GM23338 (cell line): ENCODE measurements around the gene PEAR1. TPM values are rescaled to one million over a fixed set of nuclear protein-coding genes. Genes with fewer than 3 reads are reported as not detected.
A peak's percentile ranks its signal among the peaks of the same experiment; 100 is the strongest.

ENCODE experiments used
- ATAC-seq: fragments of 200-7000 bp; cut with Tn5 transposase; 3 replicates; pipeline ENCODE4 v1.9.1; 2020
- DNase-seq: peaks from one replicate; pipeline ENCODE4 v3.0.0-alpha.2; 2015; ENCODE audit warnings: low spot score
- H2AFZ ChIP-seq: fragments of 200-600 bp; sonication (generic); 2 replicates; pipeline ENCODE4 v1.8.0; 2016; ENCODE audit warnings: antibody characterized with exemption, mild to moderate bottlenecking, moderate library complexity
- H3F3A ChIP-seq: fragments of 200-600 bp; sonication (generic); replicated peaks from 2 replicates; pipeline ENCODE4 v1.8.0; 2017; ENCODE audit warnings: antibody characterized with exemption, mixed run types, low read depth
- H3K27ac ChIP-seq: fragments of 200-600 bp; sonication (generic); 2 replicates; pipeline ENCODE4 v1.6.1; 2016; ENCODE audit warnings: low read depth
- H3K27me3 ChIP-seq: fragments of 200-600 bp; sonication (generic); 2 replicates; pipeline ENCODE4 v1.8.0; 2016; ENCODE audit warnings: mild to moderate bottlenecking, mixed run types, moderate library complexity; ENCODE audit not compliant: insufficient read depth
- H3K36me3 ChIP-seq: fragments of 200-600 bp; sonication (generic); 2 replicates; pipeline ENCODE4 v1.8.0; 2016; ENCODE audit warnings: mild to moderate bottlenecking; ENCODE audit not compliant: insufficient read depth
- H3K4me1 ChIP-seq: fragments of 200-600 bp; sonication (generic); 2 replicates; pipeline ENCODE4 v1.8.0; 2016; ENCODE audit warnings: mild to moderate bottlenecking, moderate library complexity; ENCODE audit not compliant: insufficient read depth
- H3K4me2 ChIP-seq: fragments of 200-600 bp; sonication (generic); 2 replicates; pipeline ENCODE4 v1.7.1; 2017; ENCODE audit warnings: mixed run types
- H3K4me3 ChIP-seq: fragments of 200-600 bp; sonication (generic); 2 replicates; pipeline ENCODE4 v1.6.1; 2016; ENCODE audit warnings: mixed run types
- H3K79me2 ChIP-seq: fragments of 200-600 bp; sonication (generic); replicated peaks from 2 replicates; pipeline ENCODE4 v1.8.0; 2017; ENCODE audit warnings: mild to moderate bottlenecking; ENCODE audit not compliant: insufficient read depth
- H3K9me2 ChIP-seq: fragments of 200-600 bp; sonication (generic); 2 replicates; pipeline ENCODE4 v1.8.0; 2017; ENCODE audit not compliant: insufficient read depth
- H4K20me1 ChIP-seq: fragments of 200-600 bp; sonication (generic); replicated peaks from 2 replicates; pipeline ENCODE4 v1.8.0; 2017; ENCODE audit warnings: mild to moderate bottlenecking; ENCODE audit not compliant: insufficient read depth
- H3K27ac Mint-ChIP-seq: 2 replicates; pipeline ENCODE4 v1.8.0; 2020; ENCODE audit warnings: inconsistent platforms, mild to moderate bottlenecking, moderate library complexity, mixed read lengths
- H3K27me3 Mint-ChIP-seq: 3 replicates; pipeline ENCODE4 v1.8.0; 2022; ENCODE audit warnings: low read depth, mild to moderate bottlenecking, moderate library complexity, mixed read lengths, inconsistent platforms; ENCODE audit not compliant: insufficient read depth, poor library complexity
- H3K36me3 Mint-ChIP-seq: 3 replicates; pipeline ENCODE4 v1.8.0; 2021; ENCODE audit warnings: low read depth, mild to moderate bottlenecking, inconsistent platforms, moderate library complexity, mixed read lengths
- H3K4me1 Mint-ChIP-seq: 3 replicates; pipeline ENCODE4 v1.8.0; 2020; ENCODE audit warnings: mild to moderate bottlenecking, inconsistent platforms, mixed read lengths
- H3K4me3 Mint-ChIP-seq: 3 replicates; pipeline ENCODE4 v1.8.0; 2021; ENCODE audit warnings: moderate library complexity, mild to moderate bottlenecking, inconsistent platforms, mixed read lengths
- H3K9me3 Mint-ChIP-seq: 3 replicates; pipeline ENCODE4 v1.8.0; 2020; ENCODE audit warnings: moderate library complexity, mild to moderate bottlenecking, inconsistent platforms, mixed read lengths
- CREB1 ChIP-seq: fragments of 250-450 bp; sonication (Bioruptor Pico); IDR thresholded peaks from 2 replicates; pipeline ENCODE4 v1.5.0; 2020; ENCODE audit warnings: low read depth, mild to moderate bottlenecking, moderate library complexity
- EZH2 ChIP-seq: fragments of 200-600 bp; sonication (generic); IDR thresholded peaks from one replicate; pipeline ENCODE4 v1.8.0; 2017; ENCODE audit warnings: antibody characterized with exemption, mild to moderate bottlenecking, low read depth; ENCODE audit not compliant: unreplicated experiment
- EZH2phosphoT487 ChIP-seq: fragments of 200-600 bp; sonication (generic); IDR thresholded peaks from one replicate; pipeline ENCODE4 v1.8.1; 2018; ENCODE audit warnings: antibody characterized with exemption; ENCODE audit not compliant: unreplicated experiment
- JUNB ChIP-seq: IDR thresholded peaks from one replicate; pipeline ENCODE4 v1.6.1; 2016; ENCODE audit warnings: antibody characterized with exemption; ENCODE audit not compliant: unreplicated experiment
- STAT1 ChIP-seq: IDR thresholded peaks from one replicate; pipeline ENCODE4 v1.6.1; 2016; ENCODE audit warnings: antibody characterized with exemption; ENCODE audit not compliant: unreplicated experiment
- ZNF114 ChIP-seq: fragments of 250-450 bp; sonication (Bioruptor Pico); IDR thresholded peaks from 2 replicates; pipeline ENCODE4 v1.5.0; 2020; ENCODE audit warnings: mild to moderate bottlenecking, moderate library complexity
- ZNF331 ChIP-seq: fragments of 250-450 bp; sonication (Bioruptor Pico); IDR thresholded peaks from 2 replicates; pipeline ENCODE4 v1.5.0; 2020; ENCODE audit warnings: low read depth, mild to moderate bottlenecking, moderate library complexity
- polyA plus RNA-seq: library from polyadenylated mRNA; unstranded; fragments of >200 nt; fragmentation: Nextera tagmentation; extraction: Ambion mirVana; gene quantifications from 2 replicates; pipeline ENCODE4 v1.2.1, GENCODE V29; 2016
- total RNA-seq: library from RNA; depleted of rRNA; stranded (reverse); fragments of >200 nt; shearing (Covaris generic); gene quantifications from 2 replicates; pipeline ENCODE4 v1.2.3, GENCODE V29; 2014
- TF ChIP-seq, protein P1 (sequence below): IDR thresholded peaks from one replicate; pipeline ENCODE4 v1.6.1; 2018; ENCODE audit warnings: antibody characterized with exemption; ENCODE audit not compliant: unreplicated experiment
- TF ChIP-seq, protein P2 (sequence below), 2 experiments: fragments of 200-600 bp in 1 of 2; sonication (generic) in 1 of 2; conservative IDR thresholded peaks; 2 replicates each; pipeline versions ENCODE4 v1.5.1 to v1.6.1; 2016 to 2017; ENCODE audit warnings: antibody characterized with exemption in 2 of 2, low read depth in 2 of 2, mild to moderate bottlenecking in 2 of 2, moderate library complexity in 1 of 2
- TF ChIP-seq, protein P3 (sequence below): fragments of 250-450 bp; sonication (Bioruptor Pico); IDR thresholded peaks from 2 replicates; pipeline ENCODE4 v1.5.0; 2020; ENCODE audit warnings: mild to moderate bottlenecking, moderate library complexity

PEAR1 gene
- total and polyA plus RNA-seq, 2 experiments from 2014 or later = 0.28 to 0.47 TPM

GRCh38 chr1:156845953-156846545 lies 47.5 kb upstream of the PEAR1 start:
- no peaks in the 10 kb centered on the region for H3F3A ChIP-seq
- peaks cover 14% of the 10 kb centered on the region for H3K4me1 ChIP-seq
- no peak; the same call in 2 of the 3 replicates for ATAC-seq
- no peak overlapping the region for H3K27ac ChIP-seq
- peak overlapping the region; percentile 63 for H3K4me3 ChIP-seq
- H3K36me3 ChIP-seq = no peaks in the 10 kb centered on the region
- TF ChIP-seq EZH2 (peak; percentile 83), EZH2phosphoT487 (no peak)
- H2AFZ ChIP-seq = no peak overlapping the region
- peak overlapping the region; percentile 43; the same call in 2 of the 3 replicates for H3K4me3 Mint-ChIP-seq
- peaks cover 99% of the 10 kb centered on the region for H3K27me3 ChIP-seq
- H3K27me3 Mint-ChIP-seq = peaks cover 87% of the 10 kb centered on the region
- no peaks in the 10 kb centered on the region for H3K9me2 ChIP-seq
- no peak for DNase-seq
- H3K4me2 ChIP-seq = peak overlapping the region; percentile 89
- H3K4me1 Mint-ChIP-seq = peaks cover 18% of the 10 kb centered on the region
- no peaks in the 10 kb centered on the region for H3K79me2 ChIP-seq
- no peaks in the 10 kb centered on the region; the same call in 1 of the 2 replicates for H4K20me1 ChIP-seq
- H3K27ac Mint-ChIP-seq = no peak overlapping the region
- no peaks in the 10 kb centered on the region for H3K36me3 Mint-ChIP-seq
- no peaks in the 10 kb centered on the region for H3K9me3 Mint-ChIP-seq

GRCh38 chr1:156846643-156847042 lies 46.9 kb upstream of the PEAR1 start:
- Histone ChIP-seq H3K4me3 (no peak overlapping the region), H3K4me1 (peaks cover 12% of the 10 kb centered on the region), H3K79me2 (no peaks in the 10 kb centered on the region), H3F3A (no peaks in the 10 kb centered on the region), H3K27ac (no peak overlapping the region), H3K4me2 (no peak overlapping the region), H4K20me1 (no peaks in the 10 kb centered on the region; the same call in 1 of the 2 replicates), H3K9me2 (no peaks in the 10 kb centered on the region), H3K36me3 (no peaks in the 10 kb centered on the region), H2AFZ (no peak overlapping the region), H3K27me3 (peaks cover 99% of the 10 kb centered on the region)
- H3K9me3 Mint-ChIP-seq = no peaks in the 10 kb centered on the region
- peaks cover 92% of the 10 kb centered on the region for H3K27me3 Mint-ChIP-seq
- no peak overlapping the region for H3K27ac Mint-ChIP-seq
- ATAC-seq = no peak
- no peaks in the 10 kb centered on the region for H3K36me3 Mint-ChIP-seq
- no peak for DNase-seq
- H3K4me1 Mint-ChIP-seq = peaks cover 16% of the 10 kb centered on the region
- H3K4me3 Mint-ChIP-seq = peak overlapping the region; percentile 43; the same call in 1 of the 3 replicates
- TF ChIP-seq CREB1 (CRISPR knock-in tag) (no peak), EZH2phosphoT487 (no peak), STAT1 (no peak), ZNF114 (CRISPR knock-in tag) (no peak), JUNB (no peak), ZNF331 (CRISPR knock-in tag) (no peak), EZH2 (no peak)
- TF ChIP-seq, protein P1, sequence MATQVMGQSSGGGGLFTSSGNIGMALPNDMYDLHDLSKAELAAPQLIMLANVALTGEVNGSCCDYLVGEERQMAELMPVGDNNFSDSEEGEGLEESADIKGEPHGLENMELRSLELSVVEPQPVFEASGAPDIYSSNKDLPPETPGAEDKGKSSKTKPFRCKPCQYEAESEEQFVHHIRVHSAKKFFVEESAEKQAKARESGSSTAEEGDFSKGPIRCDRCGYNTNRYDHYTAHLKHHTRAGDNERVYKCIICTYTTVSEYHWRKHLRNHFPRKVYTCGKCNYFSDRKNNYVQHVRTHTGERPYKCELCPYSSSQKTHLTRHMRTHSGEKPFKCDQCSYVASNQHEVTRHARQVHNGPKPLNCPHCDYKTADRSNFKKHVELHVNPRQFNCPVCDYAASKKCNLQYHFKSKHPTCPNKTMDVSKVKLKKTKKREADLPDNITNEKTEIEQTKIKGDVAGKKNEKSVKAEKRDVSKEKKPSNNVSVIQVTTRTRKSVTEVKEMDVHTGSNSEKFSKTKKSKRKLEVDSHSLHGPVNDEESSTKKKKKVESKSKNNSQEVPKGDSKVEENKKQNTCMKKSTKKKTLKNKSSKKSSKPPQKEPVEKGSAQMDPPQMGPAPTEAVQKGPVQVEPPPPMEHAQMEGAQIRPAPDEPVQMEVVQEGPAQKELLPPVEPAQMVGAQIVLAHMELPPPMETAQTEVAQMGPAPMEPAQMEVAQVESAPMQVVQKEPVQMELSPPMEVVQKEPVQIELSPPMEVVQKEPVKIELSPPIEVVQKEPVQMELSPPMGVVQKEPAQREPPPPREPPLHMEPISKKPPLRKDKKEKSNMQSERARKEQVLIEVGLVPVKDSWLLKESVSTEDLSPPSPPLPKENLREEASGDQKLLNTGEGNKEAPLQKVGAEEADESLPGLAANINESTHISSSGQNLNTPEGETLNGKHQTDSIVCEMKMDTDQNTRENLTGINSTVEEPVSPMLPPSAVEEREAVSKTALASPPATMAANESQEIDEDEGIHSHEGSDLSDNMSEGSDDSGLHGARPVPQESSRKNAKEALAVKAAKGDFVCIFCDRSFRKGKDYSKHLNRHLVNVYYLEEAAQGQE = no peak
- TF ChIP-seq, protein P2, sequence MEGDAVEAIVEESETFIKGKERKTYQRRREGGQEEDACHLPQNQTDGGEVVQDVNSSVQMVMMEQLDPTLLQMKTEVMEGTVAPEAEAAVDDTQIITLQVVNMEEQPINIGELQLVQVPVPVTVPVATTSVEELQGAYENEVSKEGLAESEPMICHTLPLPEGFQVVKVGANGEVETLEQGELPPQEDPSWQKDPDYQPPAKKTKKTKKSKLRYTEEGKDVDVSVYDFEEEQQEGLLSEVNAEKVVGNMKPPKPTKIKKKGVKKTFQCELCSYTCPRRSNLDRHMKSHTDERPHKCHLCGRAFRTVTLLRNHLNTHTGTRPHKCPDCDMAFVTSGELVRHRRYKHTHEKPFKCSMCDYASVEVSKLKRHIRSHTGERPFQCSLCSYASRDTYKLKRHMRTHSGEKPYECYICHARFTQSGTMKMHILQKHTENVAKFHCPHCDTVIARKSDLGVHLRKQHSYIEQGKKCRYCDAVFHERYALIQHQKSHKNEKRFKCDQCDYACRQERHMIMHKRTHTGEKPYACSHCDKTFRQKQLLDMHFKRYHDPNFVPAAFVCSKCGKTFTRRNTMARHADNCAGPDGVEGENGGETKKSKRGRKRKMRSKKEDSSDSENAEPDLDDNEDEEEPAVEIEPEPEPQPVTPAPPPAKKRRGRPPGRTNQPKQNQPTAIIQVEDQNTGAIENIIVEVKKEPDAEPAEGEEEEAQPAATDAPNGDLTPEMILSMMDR (conservative IDR thresholded peaks at IDR 0.05; ENCODE audit: low read depth in 2 of 2) = no peak
- TF ChIP-seq, protein P3, sequence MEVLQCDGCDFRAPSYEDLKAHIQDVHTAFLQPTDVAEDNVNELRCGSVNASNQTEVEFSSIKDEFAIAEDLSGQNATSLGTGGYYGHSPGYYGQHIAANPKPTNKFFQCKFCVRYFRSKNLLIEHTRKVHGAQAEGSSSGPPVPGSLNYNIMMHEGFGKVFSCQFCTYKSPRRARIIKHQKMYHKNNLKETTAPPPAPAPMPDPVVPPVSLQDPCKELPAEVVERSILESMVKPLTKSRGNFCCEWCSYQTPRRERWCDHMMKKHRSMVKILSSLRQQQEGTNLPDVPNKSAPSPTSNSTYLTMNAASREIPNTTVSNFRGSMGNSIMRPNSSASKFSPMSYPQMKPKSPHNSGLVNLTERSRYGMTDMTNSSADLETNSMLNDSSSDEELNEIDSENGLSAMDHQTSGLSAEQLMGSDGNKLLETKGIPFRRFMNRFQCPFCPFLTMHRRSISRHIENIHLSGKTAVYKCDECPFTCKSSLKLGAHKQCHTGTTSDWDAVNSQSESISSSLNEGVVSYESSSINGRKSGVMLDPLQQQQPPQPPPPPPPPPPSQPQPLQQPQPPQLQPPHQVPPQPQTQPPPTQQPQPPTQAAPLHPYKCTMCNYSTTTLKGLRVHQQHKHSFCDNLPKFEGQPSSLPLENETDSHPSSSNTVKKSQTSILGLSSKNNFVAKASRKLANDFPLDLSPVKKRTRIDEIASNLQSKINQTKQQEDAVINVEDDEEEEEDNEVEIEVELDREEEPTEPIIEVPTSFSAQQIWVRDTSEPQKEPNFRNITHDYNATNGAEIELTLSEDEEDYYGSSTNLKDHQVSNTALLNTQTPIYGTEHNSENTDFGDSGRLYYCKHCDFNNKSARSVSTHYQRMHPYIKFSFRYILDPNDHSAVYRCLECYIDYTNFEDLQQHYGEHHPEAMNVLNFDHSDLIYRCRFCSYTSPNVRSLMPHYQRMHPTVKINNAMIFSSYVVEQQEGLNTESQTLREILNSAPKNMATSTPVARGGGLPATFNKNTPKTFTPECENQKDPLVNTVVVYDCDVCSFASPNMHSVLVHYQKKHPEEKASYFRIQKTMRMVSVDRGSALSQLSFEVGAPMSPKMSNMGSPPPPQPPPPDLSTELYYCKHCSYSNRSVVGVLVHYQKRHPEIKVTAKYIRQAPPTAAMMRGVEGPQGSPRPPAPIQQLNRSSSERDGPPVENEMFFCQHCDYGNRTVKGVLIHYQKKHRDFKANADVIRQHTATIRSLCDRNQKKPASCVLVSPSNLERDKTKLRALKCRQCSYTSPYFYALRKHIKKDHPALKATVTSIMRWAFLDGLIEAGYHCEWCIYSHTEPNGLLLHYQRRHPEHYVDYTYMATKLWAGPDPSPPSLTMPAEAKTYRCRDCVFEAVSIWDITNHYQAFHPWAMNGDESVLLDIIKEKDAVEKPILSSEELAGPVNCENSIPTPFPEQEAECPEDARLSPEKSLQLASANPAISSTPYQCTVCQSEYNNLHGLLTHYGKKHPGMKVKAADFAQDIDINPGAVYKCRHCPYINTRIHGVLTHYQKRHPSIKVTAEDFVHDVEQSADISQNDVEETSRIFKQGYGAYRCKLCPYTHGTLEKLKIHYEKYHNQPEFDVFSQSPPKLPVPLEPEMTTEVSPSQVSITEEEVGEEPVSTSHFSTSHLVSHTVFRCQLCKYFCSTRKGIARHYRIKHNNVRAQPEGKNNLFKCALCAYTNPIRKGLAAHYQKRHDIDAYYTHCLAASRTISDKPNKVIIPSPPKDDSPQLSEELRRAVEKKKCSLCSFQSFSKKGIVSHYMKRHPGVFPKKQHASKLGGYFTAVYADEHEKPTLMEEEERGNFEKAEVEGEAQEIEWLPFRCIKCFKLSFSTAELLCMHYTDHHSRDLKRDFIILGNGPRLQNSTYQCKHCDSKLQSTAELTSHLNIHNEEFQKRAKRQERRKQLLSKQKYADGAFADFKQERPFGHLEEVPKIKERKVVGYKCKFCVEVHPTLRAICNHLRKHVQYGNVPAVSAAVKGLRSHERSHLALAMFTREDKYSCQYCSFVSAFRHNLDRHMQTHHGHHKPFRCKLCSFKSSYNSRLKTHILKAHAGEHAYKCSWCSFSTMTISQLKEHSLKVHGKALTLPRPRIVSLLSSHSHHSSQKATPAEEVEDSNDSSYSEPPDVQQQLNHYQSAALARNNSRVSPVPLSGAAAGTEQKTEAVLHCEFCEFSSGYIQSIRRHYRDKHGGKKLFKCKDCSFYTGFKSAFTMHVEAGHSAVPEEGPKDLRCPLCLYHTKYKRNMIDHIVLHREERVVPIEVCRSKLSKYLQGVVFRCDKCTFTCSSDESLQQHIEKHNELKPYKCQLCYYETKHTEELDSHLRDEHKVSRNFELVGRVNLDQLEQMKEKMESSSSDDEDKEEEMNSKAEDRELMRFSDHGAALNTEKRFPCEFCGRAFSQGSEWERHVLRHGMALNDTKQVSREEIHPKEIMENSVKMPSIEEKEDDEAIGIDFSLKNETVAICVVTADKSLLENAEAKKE (CRISPR knock-in tag) = no peak
